PC-3 (cell line): Measurements from ENCODE around the gene GSX2. TPM values are rescaled to one million over a fixed set of nuclear protein-coding genes. Genes with fewer than 3 reads are reported as not detected.

Source experiments
- ATAC-seq: fragments of 200-7000 bp; cut with Tn5 transposase; 2 replicates; pipeline ENCODE4 v1.9.1; 2020; ENCODE audit warnings: mild to moderate bottlenecking, moderate library complexity
- BruUV-seq: library from RNA; stranded (reverse); fragments of 400-500 nt; replicated peaks from 2 replicates; lab custom pipeline; 2021; lab: Mats Ljungman, UMichigan
- CTCF ChIA-PET: fragments of 300-600 bp; sonication (Branson Sonifier 250); formaldehyde crosslinking; loops from one replicate; lab custom pipeline; 2022; ENCODE audit warnings: antibody characterized with exemption; lab: Charles Lee
- POLR2A ChIA-PET: fragments of 300-600 bp; sonication (Branson Sonifier 250); formaldehyde crosslinking; loops from one replicate; lab custom pipeline; 2022; ENCODE audit warnings: antibody characterized with exemption; ENCODE audit not compliant: unreplicated experiment; lab: Charles Lee
- DNase-seq: peaks from one replicate; pipeline ENCODE4 v3.0.0-alpha.2; 2015
- H2AFZ ChIP-seq: fragments of 300-600 bp; sonication (generic); 2 replicates; pipeline ENCODE4 v1.6.0; 2016; ENCODE audit warnings: antibody characterized with exemption, low read length
- H3F3A ChIP-seq: fragments of 300-600 bp; sonication (generic); one replicate; pipeline ENCODE4 v1.6.0; 2017; ENCODE audit warnings: antibody characterized with exemption, low read length, control low read depth, mild to moderate bottlenecking; ENCODE audit not compliant: unreplicated experiment
- H3K27ac ChIP-seq: fragments of 300-600 bp; sonication (generic); 2 replicates; pipeline ENCODE4 v1.5.1; 2016; ENCODE audit warnings: mild to moderate bottlenecking, low read length
- H3K27me3 ChIP-seq: fragments of 300-600 bp; sonication (generic); 2 replicates; pipeline ENCODE4 v1.6.1; 2016; ENCODE audit warnings: low read length, mixed read lengths
- H3K36me3 ChIP-seq: fragments of 300-600 bp; sonication (generic); 2 replicates; pipeline ENCODE4 v1.6.1; 2016; ENCODE audit warnings: low read depth, mixed run types, low read length, mixed read lengths
- H3K4me1 ChIP-seq: fragments of 300-600 bp; sonication (generic); 2 replicates; pipeline ENCODE4 v1.5.1; 2016; ENCODE audit warnings: low read length; ENCODE audit not compliant: insufficient read depth
- H3K4me2 ChIP-seq: fragments of 300-600 bp; sonication (generic); 2 replicates; pipeline ENCODE4 v1.6.0; 2016; ENCODE audit warnings: low read length
- H3K4me3 ChIP-seq: fragments of 300-600 bp; sonication (generic); 2 replicates; pipeline ENCODE4 v1.5.1; 2016; ENCODE audit warnings: mild to moderate bottlenecking, low read length, mixed read lengths
- H3K79me2 ChIP-seq: fragments of 300-600 bp; sonication (generic); 2 replicates; pipeline ENCODE4 v1.6.1; 2017; ENCODE audit warnings: low read length, mixed read lengths
- H3K9ac ChIP-seq: fragments of 300-600 bp; sonication (generic); 2 replicates; pipeline ENCODE4 v1.6.0; 2016; ENCODE audit warnings: mild to moderate bottlenecking, low read length
- H3K9me2 ChIP-seq: fragments of 300-600 bp; sonication (generic); replicated peaks from 2 replicates; pipeline ENCODE4 v1.6.1; 2016; ENCODE audit warnings: mixed run types, low read length, mixed read lengths
- H3K9me3 ChIP-seq: fragments of 300-600 bp; sonication (generic); 2 replicates; pipeline ENCODE4 v1.6.1; 2016; ENCODE audit warnings: low read length, mixed read lengths
- H4K20me1 ChIP-seq: fragments of 300-600 bp; sonication (generic); 2 replicates; pipeline ENCODE4 v1.6.1; 2016; ENCODE audit warnings: low read length, mixed read lengths
- EZH2 ChIP-seq: fragments of 300-600 bp; sonication (generic); IDR thresholded peaks from one replicate; pipeline ENCODE4 v1.6.1; 2017; ENCODE audit warnings: antibody characterized with exemption, mild to moderate bottlenecking, low read length; ENCODE audit not compliant: unreplicated experiment
- EZH2phosphoT487 ChIP-seq: fragments of 300-600 bp; sonication (generic); IDR thresholded peaks from 2 replicates; pipeline ENCODE4 v1.6.1; 2018; ENCODE audit warnings: mild to moderate bottlenecking, antibody characterized with exemption, low read length, borderline replicate concordance
- intact Hi-C: fragments of 100-400 bp; cut with micrococcal nuclease; formaldehyde crosslinking; loops from 2 replicates; pipeline ENCODE4 v1.9.0; 2023
- total RNA-seq: library from RNA; depleted of rRNA; stranded (reverse); fragments of >200 nt; gene quantifications from 2 replicates; pipeline ENCODE4 v1.2.3, GENCODE V29; 2014
- TF ChIP-seq, protein P1 (sequence below): fragments of 300-600 bp; sonication (generic); conservative IDR thresholded peaks from 2 replicates; pipeline ENCODE4 v1.5.1; 2017; ENCODE audit warnings: antibody characterized with exemption, low read depth, mild to moderate bottlenecking, low read length

Gene GSX2
- total RNA-seq, 1 experiment from 2014 or later: not detected

DNA sequence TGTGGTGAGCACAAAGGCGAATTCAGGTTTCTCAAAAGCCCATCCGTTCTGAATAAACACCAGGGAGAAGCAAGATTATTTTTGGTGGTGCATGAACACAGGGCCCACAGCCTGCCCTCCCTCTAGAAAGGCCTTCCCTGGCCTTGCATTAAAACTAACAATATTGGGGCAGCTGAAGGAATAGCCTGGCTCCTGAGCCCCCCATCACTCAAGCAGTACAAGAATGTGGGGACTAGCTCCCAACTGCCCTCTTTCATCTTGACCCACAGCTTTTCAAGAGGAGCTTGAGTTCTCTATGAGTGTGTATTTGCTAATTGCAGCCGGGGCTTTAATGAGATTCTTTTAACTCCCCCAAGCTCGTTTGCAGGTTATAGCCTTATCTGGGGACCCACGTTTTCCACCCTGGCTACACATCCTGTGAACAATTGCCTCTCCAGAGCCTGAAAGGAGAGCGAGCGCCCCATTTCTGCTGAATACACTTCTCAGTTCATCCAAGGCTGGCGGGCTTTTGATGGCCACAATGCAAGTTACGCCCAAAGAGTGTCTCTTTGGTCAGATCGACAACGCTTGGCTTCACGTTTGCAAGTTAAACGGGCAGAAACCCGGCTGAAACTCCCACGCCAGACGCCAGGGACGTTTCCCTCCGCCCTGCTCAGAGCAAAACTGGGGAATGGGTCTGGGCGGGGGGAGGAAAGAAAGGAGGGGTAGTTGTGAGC is 4.7 kb upstream of the GSX2 start:
- Histone ChIP-seq H3K9me3 (no peaks in the 10 kb centered on the region), H3K4me3 (no peak overlapping the region), H3K9me2 (no peaks in the 10 kb centered on the region), H2AFZ (no peak overlapping the region), H3K79me2 (no peaks in the 10 kb centered on the region), H3K4me2 (no peak overlapping the region), H4K20me1 (no peaks in the 10 kb centered on the region), H3K36me3 (no peaks in the 10 kb centered on the region), H3F3A (no peaks in the 10 kb centered on the region), H3K4me1 (peaks cover 15% of the 10 kb centered on the region; the same call in 1 of the 2 replicates), H3K9ac (no peak overlapping the region), H3K27me3 (peaks cover 34% of the 10 kb centered on the region), H3K27ac (no peak overlapping the region)
- intact Hi-C loops: no loop called here
- ChIA-PET CTCF (no interaction called here), POLR2A (no interaction called here)
- DNase-seq (no peak), ATAC-seq (no peak)
- TF ChIP-seq EZH2 (no peak), EZH2phosphoT487 (no peak)
- TF ChIP-seq, protein P1, sequence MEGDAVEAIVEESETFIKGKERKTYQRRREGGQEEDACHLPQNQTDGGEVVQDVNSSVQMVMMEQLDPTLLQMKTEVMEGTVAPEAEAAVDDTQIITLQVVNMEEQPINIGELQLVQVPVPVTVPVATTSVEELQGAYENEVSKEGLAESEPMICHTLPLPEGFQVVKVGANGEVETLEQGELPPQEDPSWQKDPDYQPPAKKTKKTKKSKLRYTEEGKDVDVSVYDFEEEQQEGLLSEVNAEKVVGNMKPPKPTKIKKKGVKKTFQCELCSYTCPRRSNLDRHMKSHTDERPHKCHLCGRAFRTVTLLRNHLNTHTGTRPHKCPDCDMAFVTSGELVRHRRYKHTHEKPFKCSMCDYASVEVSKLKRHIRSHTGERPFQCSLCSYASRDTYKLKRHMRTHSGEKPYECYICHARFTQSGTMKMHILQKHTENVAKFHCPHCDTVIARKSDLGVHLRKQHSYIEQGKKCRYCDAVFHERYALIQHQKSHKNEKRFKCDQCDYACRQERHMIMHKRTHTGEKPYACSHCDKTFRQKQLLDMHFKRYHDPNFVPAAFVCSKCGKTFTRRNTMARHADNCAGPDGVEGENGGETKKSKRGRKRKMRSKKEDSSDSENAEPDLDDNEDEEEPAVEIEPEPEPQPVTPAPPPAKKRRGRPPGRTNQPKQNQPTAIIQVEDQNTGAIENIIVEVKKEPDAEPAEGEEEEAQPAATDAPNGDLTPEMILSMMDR: no peak
- BruUV-seq: no TSS peak

DNA sequence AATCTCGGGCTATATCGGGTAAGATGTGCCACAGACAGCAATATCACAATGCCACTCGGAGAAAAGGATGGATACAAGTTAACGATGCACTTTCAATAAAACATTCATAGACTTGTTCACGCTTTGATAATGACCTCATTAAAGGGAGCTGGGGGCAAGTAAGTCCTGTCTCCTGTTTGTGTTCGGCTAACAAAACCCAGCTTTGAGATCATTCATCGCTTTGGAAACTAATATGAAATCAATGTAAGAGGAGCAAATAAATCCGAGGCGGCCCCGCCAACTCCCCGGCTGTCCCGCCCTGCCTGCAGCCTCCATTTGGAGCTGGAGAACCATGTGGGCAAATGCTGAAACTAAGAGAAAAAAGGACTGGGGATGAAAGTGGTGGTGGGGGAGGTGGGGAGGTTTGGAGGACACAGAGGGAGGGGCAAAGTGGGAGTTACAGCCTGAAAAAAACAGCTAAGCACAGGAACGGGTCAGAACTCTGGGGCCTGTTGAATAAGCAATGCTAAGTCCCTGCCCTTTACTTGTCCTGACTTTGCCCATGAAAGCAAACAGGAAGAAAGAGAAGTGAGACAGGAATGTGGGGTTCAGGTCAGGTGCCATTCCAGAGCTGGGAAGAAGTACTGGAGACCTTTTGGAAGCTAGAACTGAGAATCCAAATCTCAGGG is 3.5 kb upstream of the GSX2 start:
- no peaks in the 10 kb centered on the region for H3K36me3 ChIP-seq
- H3K4me2 ChIP-seq: no peak overlapping the region
- no TSS peak for BruUV-seq
- DNase-seq (no peak), ATAC-seq (no peak)
- no peak overlapping the region for H3K27ac ChIP-seq
- no peak overlapping the region for H3K4me3 ChIP-seq
- TF ChIP-seq EZH2: no peak
- TF ChIP-seq EZH2phosphoT487: no peak
- TF ChIP-seq, protein P1: no peak
- ChIA-PET POLR2A (interaction anchor here (0.5 kb wide), 1 partner anchor 58 kb away, joined by 10 read pairs; no protein-coding TSS in a partner anchor), CTCF (no interaction called here)
- intact Hi-C loops: no loop called here
- H3K9me2 ChIP-seq: no peaks in the 10 kb centered on the region
- no peak overlapping the region for H3K9ac ChIP-seq
- no peaks in the 10 kb centered on the region for H3K79me2 ChIP-seq
- H4K20me1 ChIP-seq: no peaks in the 10 kb centered on the region
- peaks cover 18% of the 10 kb centered on the region; the same call in 1 of the 2 replicates for H3K4me1 ChIP-seq
- no peaks in the 10 kb centered on the region for H3F3A ChIP-seq
- H3K27me3 ChIP-seq: peaks cover 45% of the 10 kb centered on the region
- no peak overlapping the region for H2AFZ ChIP-seq
- H3K9me3 ChIP-seq: no peaks in the 10 kb centered on the region

DNA sequence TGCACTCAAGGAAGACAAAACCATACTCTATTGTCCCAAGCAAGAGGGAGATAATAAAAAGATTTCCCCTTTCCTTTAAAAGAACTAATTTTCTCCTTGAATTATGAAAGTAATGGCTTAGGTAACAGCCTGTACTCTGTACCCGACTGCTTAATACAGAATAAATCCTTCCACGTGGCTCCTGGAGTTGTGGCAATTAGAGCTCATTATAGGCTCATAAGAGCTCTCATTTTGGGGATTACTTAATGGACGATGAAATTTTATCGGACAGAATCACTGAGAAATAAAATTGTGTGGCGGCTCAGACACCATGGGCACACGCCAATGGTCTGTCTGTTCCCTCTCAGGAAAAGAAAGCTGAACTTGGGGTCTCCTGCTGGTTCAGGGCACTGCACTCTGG is 2.8 kb upstream of the GSX2 start:
- H3K27me3 ChIP-seq: peaks cover 52% of the 10 kb centered on the region
- no peak overlapping the region for H3K4me2 ChIP-seq
- ATAC-seq (no peak), DNase-seq (no peak)
- TF ChIP-seq EZH2 (no peak), EZH2phosphoT487 (no peak)
- TF ChIP-seq, protein P1: no peak
- H3K9ac ChIP-seq: no peak overlapping the region
- no peak overlapping the region for H3K27ac ChIP-seq
- no peaks in the 10 kb centered on the region for H3K79me2 ChIP-seq
- H3K4me3 ChIP-seq: no peak overlapping the region
- intact Hi-C loops: no loop called here
- no TSS peak for BruUV-seq
- H2AFZ ChIP-seq: no peak overlapping the region
- CTCF ChIA-PET: no interaction called here
- no peaks in the 10 kb centered on the region for H3K9me3 ChIP-seq
- H4K20me1 ChIP-seq: no peaks in the 10 kb centered on the region
- H3K36me3 ChIP-seq: no peaks in the 10 kb centered on the region
- no peaks in the 10 kb centered on the region for H3K9me2 ChIP-seq
- H3F3A ChIP-seq: no peaks in the 10 kb centered on the region
- POLR2A ChIA-PET: interaction anchor here (0.5 kb wide), 1 partner anchor 59 kb away, joined by 10 read pairs; no protein-coding TSS in a partner anchor
- H3K4me1 ChIP-seq: peaks cover 18% of the 10 kb centered on the region; the same call in 1 of the 2 replicates
